ENCODE results near the gene DSN1. TPM values are rescaled to one million over a fixed set of nuclear protein-coding genes. Genes with fewer than 3 reads are reported as not detected.

Gene DSN1
- total RNA-seq, 2 donors from 2014 or later: 7.1 to 7.2 TPM

- no peak for DNase-seq (ENCODE audit: low spot score)
- intact Hi-C loops (cut with DNase I): loop anchor here in 1 of 2 donors (1.0 kb wide), 1 partner anchor 45 kb away; no protein-coding TSS in a partner anchor
These were observed 2.9 kb downstream of the DSN1 start for GRCh38 chr20:36770680-36771079.

GRCh38 chr20:36768768-36769430 is 4.7 kb downstream of the DSN1 start:
- DNase-seq (ENCODE audit: low spot score): no peak
- intact Hi-C loops (cut with DNase I): no loop called here

- intact Hi-C loops (cut with DNase I): loop anchor here in 1 of 2 donors (5.0 kb wide), 1 partner anchor 1009 kb away; no protein-coding TSS in a partner anchor
- no peak for DNase-seq (ENCODE audit: low spot score)
These were observed 12.4 kb downstream of the DSN1 start for GRCh38 chr20:36761125-36761524.

- intact Hi-C loops (cut with DNase I): loop anchor here in 1 of 2 donors (5.0 kb wide), 1 partner anchor 1008 kb away; no protein-coding TSS in a partner anchor
- DNase-seq (ENCODE audit: low spot score): no peak
These were observed 12.9 kb downstream of the DSN1 start for GRCh38 chr20:36760647-36761046.

GRCh38 chr20:36758276-36758675 is 15.3 kb downstream of the DSN1 start:
- intact Hi-C loops (cut with DNase I): loop anchor here (10.0 kb wide), 2 partner anchors 153 to 203 kb away; partner anchors contain the start of gene RAB5IF (in 1 of the 2)
- no peak for DNase-seq (ENCODE audit: low spot score)

- intact Hi-C loops (cut with DNase I): loop anchor here (10.0 kb wide), 2 partner anchors 152 to 202 kb away; partner anchors contain the start of gene RAB5IF (in 1 of the 2)
These were observed 17.1 kb downstream of the DSN1 start for GRCh38 chr20:36756496-36756895.

GRCh38 chr20:36754656-36755222 is 18.8 kb downstream of the DSN1 start:
- DNase-seq (ENCODE audit: low spot score): no peak
- intact Hi-C loops (cut with DNase I): loop anchor here (10.0 kb wide), 2 partner anchors 150 to 200 kb away; partner anchors contain the start of gene RAB5IF (in 1 of the 2)

More at GRCh38 chr20:36756496-36756895, 17.1 kb downstream of the DSN1 start:
- no peak for DNase-seq (ENCODE audit: low spot score)

- DNase-seq (ENCODE audit: low spot score): no peak
- intact Hi-C loops (cut with DNase I): loop anchor here (2.0 to 10.0 kb wide), 3 partner anchors 28 to 198 kb away; partner anchors contain the start of gene RAB5IF (in 1 of the 2)
These were observed 21.0 kb downstream of the DSN1 start for GRCh38 chr20:36752582-36752981.

DNA sequence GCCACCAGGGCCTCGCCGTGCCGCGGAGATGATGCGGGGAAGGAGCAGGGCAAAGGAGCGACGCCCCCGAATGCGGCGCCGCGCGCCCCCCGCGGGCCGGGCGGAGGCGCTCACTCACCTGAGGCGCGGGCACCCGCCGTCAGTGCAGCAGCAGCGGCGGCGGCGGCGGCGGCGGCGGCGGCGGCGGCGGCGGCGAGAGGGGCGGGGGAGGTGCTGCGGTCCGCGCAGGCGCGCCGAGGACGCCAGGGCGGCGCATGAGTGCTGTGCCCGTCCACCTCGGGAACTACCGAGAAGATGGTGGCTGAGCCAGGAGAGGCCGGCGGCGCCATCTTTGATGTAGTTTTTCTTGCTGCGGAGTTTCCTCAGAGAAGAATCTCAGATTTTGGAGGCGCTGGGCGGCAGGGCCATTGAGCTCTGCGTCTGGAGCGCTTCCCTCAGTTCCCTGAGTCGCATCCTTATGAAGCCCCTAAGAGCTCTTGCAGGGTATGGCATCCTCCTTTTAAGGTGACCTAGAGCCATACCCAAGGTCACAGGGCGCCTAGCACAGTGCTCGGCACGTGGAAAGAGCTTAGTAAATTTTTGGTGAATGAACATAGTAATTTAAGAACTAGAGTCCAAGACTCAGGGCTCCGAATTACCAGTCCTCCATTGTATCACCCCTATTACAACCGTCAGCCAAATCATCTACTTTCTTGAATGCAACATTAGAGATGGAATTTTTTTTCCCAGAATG is 27.5 kb downstream of the DSN1 start, which contains the start of gene NDRG3:
NDRG3 (minus strand) TSS at position 164 of the 733 bp plus-strand sequence. CDS start 24,355 bp downstream, outside the sequence.
- DNase-seq (ENCODE audit: low spot score): peak; percentile 98
- intact Hi-C loops (cut with DNase I): no loop called here

DNA sequence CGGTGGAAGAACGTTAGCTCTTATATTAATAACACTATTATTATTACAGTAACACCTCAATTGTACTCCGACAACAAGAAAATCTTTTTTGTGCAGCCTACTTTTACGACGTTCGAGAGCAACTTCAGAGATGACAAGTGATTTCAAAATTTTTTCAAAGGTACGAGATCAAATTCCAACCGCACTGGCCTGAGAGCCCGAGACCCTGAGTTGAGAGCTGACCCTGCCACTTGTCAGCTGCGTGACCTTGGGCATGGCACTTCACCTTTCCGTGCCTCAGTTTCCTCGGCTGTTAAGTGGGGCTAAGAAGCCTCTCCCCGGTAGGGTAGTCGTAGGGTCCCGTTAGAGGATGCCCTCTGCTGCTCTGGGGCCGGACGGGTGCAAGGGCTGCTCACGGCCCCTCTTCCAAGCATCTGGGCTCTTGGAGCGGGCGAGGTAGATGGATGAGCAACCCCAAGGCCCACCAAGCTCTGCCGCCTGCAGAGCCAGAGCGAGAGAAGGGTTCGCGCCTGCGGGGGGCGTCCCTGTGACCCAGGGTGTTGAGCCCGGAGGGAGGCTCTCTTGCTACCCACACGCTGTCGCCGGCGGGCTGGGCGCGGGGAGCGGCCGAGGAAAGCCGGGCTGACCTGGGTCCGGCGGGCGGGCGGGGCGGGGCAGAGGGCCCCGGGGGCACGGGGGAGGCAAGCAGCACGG is 28.2 kb downstream of the DSN1 start:
- intact Hi-C loops (cut with DNase I): no loop called here
- DNase-seq (ENCODE audit: low spot score): no peak

GRCh38 chr20:36744764-36745191 is 28.8 kb downstream of the DSN1 start:
- intact Hi-C loops (cut with DNase I): no loop called here
- DNase-seq (ENCODE audit: low spot score): no peak

GRCh38 chr20:36744243-36744642 is 29.3 kb downstream of the DSN1 start:
- intact Hi-C loops (cut with DNase I): no loop called here
- no peak for DNase-seq (ENCODE audit: low spot score)

DNA sequence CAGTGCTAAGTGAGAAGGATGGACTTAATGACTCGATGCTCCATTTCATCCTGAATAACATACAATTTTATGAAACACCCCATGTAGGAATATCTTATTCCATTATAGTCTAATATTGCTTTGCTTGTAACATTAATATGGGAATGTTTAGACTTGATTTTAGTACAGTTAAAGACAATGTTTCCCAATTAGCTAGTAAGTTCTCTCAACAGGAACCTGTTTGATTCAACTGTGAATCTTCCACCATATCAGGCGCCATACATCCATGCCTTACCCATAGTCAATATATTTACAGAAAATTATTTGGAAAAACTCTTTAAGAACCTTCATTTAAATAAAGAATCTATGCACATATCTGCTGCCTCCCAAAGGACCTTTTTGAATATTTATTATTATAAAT is 31.0 kb downstream of the DSN1 start:
- intact Hi-C loops (cut with DNase I): no loop called here
- no peak for DNase-seq (ENCODE audit: low spot score)

GRCh38 chr20:36741072-36741471 is 32.5 kb downstream of the DSN1 start:
- DNase-seq (ENCODE audit: low spot score): no peak
- intact Hi-C loops (cut with DNase I): no loop called here

DNA sequence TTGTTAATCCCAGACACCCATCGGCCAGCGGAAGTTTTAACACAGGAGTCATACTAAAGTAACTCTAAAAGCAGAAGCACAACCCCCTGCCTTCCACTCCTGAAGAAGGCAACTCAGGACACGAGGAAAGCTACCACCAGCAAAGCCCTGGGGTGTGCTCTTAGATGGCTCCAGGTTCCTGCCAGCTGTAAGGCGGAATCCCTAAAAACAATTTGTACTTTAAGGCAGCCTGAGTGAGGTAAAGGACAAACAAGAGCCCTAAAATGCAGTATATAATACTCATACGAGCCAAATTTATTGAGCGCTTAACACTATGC is 36.4 kb downstream of the DSN1 start:
- intact Hi-C loops (cut with DNase I): no loop called here
- DNase-seq (ENCODE audit: low spot score): no peak

DNA sequence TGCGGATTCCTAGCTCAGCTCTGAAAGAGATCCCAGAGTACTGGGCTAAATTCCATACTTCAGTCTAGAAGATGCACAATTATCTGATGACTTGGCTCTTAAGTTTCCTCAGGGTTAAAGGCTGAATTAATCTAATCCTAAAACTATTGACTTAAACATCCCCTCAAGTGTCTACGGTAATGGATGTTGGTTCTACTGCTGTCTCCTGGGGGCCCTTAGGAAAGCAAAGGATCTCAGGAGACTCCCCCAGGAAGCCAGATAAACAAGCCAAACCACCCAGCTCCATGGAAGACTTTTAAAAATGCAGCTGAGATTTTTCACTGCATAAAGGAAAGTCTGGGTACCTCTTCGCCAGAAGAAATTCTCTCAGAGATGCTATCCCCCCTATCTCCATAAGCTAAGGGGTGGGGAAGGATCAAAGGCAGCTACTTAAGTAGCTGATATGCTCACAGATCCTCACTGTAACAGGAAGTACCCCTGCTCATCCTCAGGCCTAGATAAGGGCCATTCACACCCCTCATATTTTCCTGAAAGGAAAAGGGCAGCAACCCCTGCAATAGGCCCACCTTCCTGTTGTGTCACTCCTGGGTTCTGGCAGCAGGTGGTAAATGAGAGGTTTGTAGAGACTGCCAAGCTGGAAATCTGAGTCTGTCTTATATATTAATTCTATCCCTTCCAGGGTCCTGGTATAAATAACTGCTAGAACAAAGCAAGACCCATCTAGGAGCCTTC is 36.9 kb downstream of the DSN1 start:
- no peak for DNase-seq (ENCODE audit: low spot score)

GRCh38 chr20:36732456-36732855 is 41.1 kb downstream of the DSN1 start:
- no peak for DNase-seq (ENCODE audit: low spot score)
- intact Hi-C loops (cut with DNase I): no loop called here

More for the DNA sequence above, 36.9 kb downstream of the DSN1 start:
- intact Hi-C loops (cut with DNase I): no loop called here

DNA sequence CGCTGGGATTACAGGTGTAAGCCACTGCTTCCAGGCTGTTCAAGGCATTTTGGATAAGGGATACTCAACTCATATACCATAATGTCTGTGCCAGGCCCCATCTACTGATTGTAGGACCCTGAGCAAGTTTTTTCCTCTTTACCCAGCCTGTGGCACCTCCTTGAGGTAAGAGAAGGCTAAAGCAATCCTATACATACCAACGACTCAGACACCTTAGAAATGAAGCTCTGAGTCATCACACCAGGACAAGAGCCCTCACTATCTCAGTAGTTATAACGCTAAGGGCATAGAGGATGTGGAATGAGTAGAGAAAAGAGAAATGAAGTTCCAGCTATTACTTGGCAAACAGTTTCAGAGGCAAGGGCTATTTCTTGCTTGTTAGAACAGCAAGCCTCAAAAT is 44.6 kb downstream of the DSN1 start:
- DNase-seq (ENCODE audit: low spot score): no peak
- intact Hi-C loops (cut with DNase I): no loop called here

GRCh38 chr20:36726168-36726567 is 47.4 kb downstream of the DSN1 start:
- no peak for DNase-seq (ENCODE audit: low spot score)
- intact Hi-C loops (cut with DNase I): no loop called here

All from posterior vena cava (tissue), 2 donors.